H9 (cell line): Measurements from ENCODE around the gene FMNL1. TPM values are rescaled to one million over a fixed set of nuclear protein-coding genes. Genes with fewer than 3 reads are reported as not detected.
"Not testable (repeated sequence)": the region's sequence is repeated elsewhere in the genome, so short reads cannot be mapped to it uniquely, and the experiment has no call there.

Source experiments
- DNase-seq: peaks from one replicate; pipeline ENCODE4 v3.0.0-alpha.2; 2017
- H2AFZ ChIP-seq: one replicate; pipeline ENCODE4 v1.6.1; 2013; ENCODE audit warnings: mild to moderate bottlenecking, low read length, control low read depth, moderate library complexity
- H2AK5ac ChIP-seq: 2 replicates; pipeline ENCODE4 v1.6.1; 2013; ENCODE audit warnings: low read length, control low read depth, mixed read lengths; ENCODE audit not compliant: insufficient read length
- H2BK120ac ChIP-seq: one replicate; pipeline ENCODE4 v1.6.1; 2013; ENCODE audit warnings: low read depth, mild to moderate bottlenecking, low read length, control low read depth, inconsistent platforms; ENCODE audit not compliant: poor library complexity, severe bottlenecking
- H2BK12ac ChIP-seq: 2 replicates; pipeline ENCODE4 v1.6.1; 2013; ENCODE audit warnings: low read length, control low read depth, mixed read lengths, low read depth; ENCODE audit not compliant: insufficient read length
- H2BK15ac ChIP-seq: 2 replicates; pipeline ENCODE4 v1.6.1; 2013; ENCODE audit warnings: low read depth, low read length, control low read depth
- H2BK20ac ChIP-seq: one replicate; pipeline ENCODE4 v1.6.1; 2013; ENCODE audit warnings: low read depth, mild to moderate bottlenecking, low read length, control low read depth, inconsistent platforms; ENCODE audit not compliant: poor library complexity, severe bottlenecking
- H2BK5ac ChIP-seq: 2 replicates; pipeline ENCODE4 v1.6.1; 2013; ENCODE audit warnings: low read length, control low read depth, mixed read lengths; ENCODE audit not compliant: insufficient read length
- H3K14ac ChIP-seq: 2 replicates; pipeline ENCODE4 v1.6.1; 2013; ENCODE audit warnings: low read length, control low read depth; ENCODE audit not compliant: insufficient read depth
- H3K18ac ChIP-seq: 2 replicates; pipeline ENCODE4 v1.6.1; 2013; ENCODE audit warnings: low read depth, mild to moderate bottlenecking, mixed read lengths, low read length, control low read depth; ENCODE audit not compliant: insufficient read length
- H3K23ac ChIP-seq: 2 replicates; pipeline ENCODE4 v1.6.1; 2013; ENCODE audit warnings: low read length, control low read depth, mixed read lengths, low read depth; ENCODE audit not compliant: insufficient read length
- H3K23me2 ChIP-seq: 2 replicates; pipeline ENCODE4 v1.6.1; 2013; ENCODE audit warnings: low read depth, mild to moderate bottlenecking, mixed read lengths, low read length, control low read depth; ENCODE audit not compliant: insufficient read length, poor library complexity, severe bottlenecking
- H3K27ac ChIP-seq: 2 replicates; pipeline ENCODE4 v1.5.1; 2013; ENCODE audit warnings: low read length, control low read depth, mixed read lengths, low read depth; ENCODE audit not compliant: insufficient read length
- H3K27me3 ChIP-seq: 2 replicates; pipeline ENCODE4 v1.6.1; 2013; ENCODE audit warnings: low read length, control low read depth, inconsistent platforms; ENCODE audit not compliant: insufficient read depth
- H3K4ac ChIP-seq: 2 replicates; pipeline ENCODE4 v1.6.1; 2013; ENCODE audit warnings: low read depth, mild to moderate bottlenecking, control low read depth, inconsistent platforms, low read length, moderate library complexity
- H3K4me1 ChIP-seq: 2 replicates; pipeline ENCODE4 v1.6.1; 2013; ENCODE audit warnings: low read length, control low read depth, inconsistent platforms; ENCODE audit not compliant: insufficient read depth
- H3K4me2 ChIP-seq: 2 replicates; pipeline ENCODE4 v1.6.1; 2013; ENCODE audit warnings: low read length, control low read depth, mixed read lengths; ENCODE audit not compliant: insufficient read length, insufficient read depth
- H3K56ac ChIP-seq: 2 replicates; pipeline ENCODE4 v1.6.1; 2013; ENCODE audit warnings: low read depth, mild to moderate bottlenecking, mixed read lengths, low read length, control low read depth; ENCODE audit not compliant: insufficient read length
- H3K79me1 ChIP-seq: 2 replicates; pipeline ENCODE4 v1.6.1; 2013; ENCODE audit warnings: low read depth, mild to moderate bottlenecking, moderate library complexity, low read length, control low read depth, inconsistent platforms; ENCODE audit not compliant: insufficient read depth, poor library complexity, severe bottlenecking
- H3K79me2 ChIP-seq: 2 replicates; pipeline ENCODE4 v1.6.1; 2013; ENCODE audit warnings: low read length, control low read depth, inconsistent platforms; ENCODE audit not compliant: insufficient read depth
- H3K9ac ChIP-seq: 2 replicates; pipeline ENCODE4 v1.6.1; 2013; ENCODE audit warnings: low read length, control low read depth, mixed read lengths; ENCODE audit not compliant: insufficient read length; ENCODE audit errors: extremely low read depth
- H3K9me3 ChIP-seq: one replicate; pipeline ENCODE4 v1.6.1; 2013; ENCODE audit warnings: low read depth, low read length, inconsistent platforms; ENCODE audit not compliant: control insufficient read depth
- H3T11ph ChIP-seq: one replicate; pipeline ENCODE4 v1.6.1; 2013; ENCODE audit warnings: mild to moderate bottlenecking, low read length, control low read depth, inconsistent platforms
- H4K20me1 ChIP-seq: one replicate; pipeline ENCODE4 v1.6.1; 2013; ENCODE audit not compliant: control insufficient read depth, insufficient read length, insufficient read depth
- H4K5ac ChIP-seq: 2 replicates; pipeline ENCODE4 v1.6.1; 2013; ENCODE audit warnings: low read depth, mild to moderate bottlenecking, mixed read lengths, low read length, control low read depth; ENCODE audit not compliant: insufficient read length
- H4K8ac ChIP-seq: replicated peaks from 2 replicates; pipeline ENCODE4 v1.6.1; 2013; ENCODE audit warnings: low read length, control low read depth, mixed read lengths, low read depth; ENCODE audit not compliant: insufficient read length
- H4K91ac ChIP-seq: 2 replicates; pipeline ENCODE4 v1.6.1; 2013; ENCODE audit warnings: low read depth, mild to moderate bottlenecking, moderate library complexity, mixed read lengths, low read length, control low read depth; ENCODE audit not compliant: insufficient read length
- H3K27ac Mint-ChIP-seq, 3 experiments: 2 replicates in 2 of 3; 3 replicates in 1 of 3; pipeline ENCODE4 v1.8.0; 2020 to 2021; ENCODE audit warnings: mixed read lengths in 3 of 3, mild to moderate bottlenecking in 1 of 3, moderate library complexity in 1 of 3
- H3K27me3 Mint-ChIP-seq: 2 replicates; pipeline ENCODE4 v1.8.0; 2021; ENCODE audit warnings: low read depth, mild to moderate bottlenecking, moderate library complexity, mixed read lengths
- H3K36me3 Mint-ChIP-seq, 3 experiments: 2 replicates in 2 of 3; 3 replicates in 1 of 3; pipeline ENCODE4 v1.8.0; 2020 to 2021; ENCODE audit warnings: low read depth in 3 of 3, mixed read lengths in 3 of 3; ENCODE audit not compliant: insufficient read depth in 1 of 3
- H3K4me1 Mint-ChIP-seq, 2 experiments: 2 replicates each; pipeline ENCODE4 v1.8.0; 2020; ENCODE audit warnings: mixed read lengths in 2 of 2
- H3K4me3 Mint-ChIP-seq, 2 experiments: 2 replicates in 1 of 2; 3 replicates in 1 of 2; pipeline ENCODE4 v1.8.0; 2020 to 2021; ENCODE audit warnings: mild to moderate bottlenecking in 2 of 2, mixed read lengths in 2 of 2, moderate library complexity in 1 of 2
- H3K9me3 Mint-ChIP-seq, 2 experiments: 2 replicates in 1 of 2; 3 replicates in 1 of 2; pipeline ENCODE4 v1.8.0; 2020; ENCODE audit warnings: mild to moderate bottlenecking in 2 of 2, mixed read lengths in 2 of 2, moderate library complexity in 1 of 2
- CTCF ChIP-seq: fragments of 200-600 bp; sonication (generic); conservative IDR thresholded peaks from 3 replicates; pipeline ENCODE4 v1.8.0; 2021; ENCODE audit warnings: antibody characterized with exemption, mild to moderate bottlenecking
- WGBS: extraction: QIAGEN DNeasy Blood & Tissue Kit; methylation state at CpG from one replicate; pipeline ENCODE4 v1.1.7; 2013; ENCODE audit warnings: missing lambda C conversion rate, low lambda C conversion rate, mixed read lengths; ENCODE audit not compliant: insufficient read length; ENCODE audit errors: extremely low coverage; 5-methylcytosine and 5-hydroxymethylcytosine counted together
- total RNA-seq: library from RNA; stranded (reverse); gene quantifications from 2 replicates; pipeline ENCODE4 v1.2.1, GENCODE V29; 2021

Gene FMNL1
- total RNA-seq, 1 experiment from 2014 or later: 6.9 TPM

- Histone ChIP-seq H2BK120ac (no peak overlapping the region), H2AFZ (no peak overlapping the region), H4K20me1 (no peaks in the 10 kb centered on the region), H3K23ac (no peak overlapping the region), H3K4me2 (no peak overlapping the region), H2BK12ac (no peak overlapping the region), H3K56ac (no peak overlapping the region), H3K4ac (no peak overlapping the region), H3K79me1 (no peaks in the 10 kb centered on the region), H3K9me3 (no peaks in the 10 kb centered on the region), H3K18ac (no peak overlapping the region), H2BK20ac (no peak overlapping the region), H3T11ph (no peak overlapping the region), H3K23me2 (peaks cover 10% of the 10 kb centered on the region), H4K91ac (no peak overlapping the region), H4K8ac (no peak overlapping the region), H4K5ac (no peak overlapping the region), H2BK15ac (no peak overlapping the region), H3K27ac (no peak overlapping the region), H2BK5ac (no peak overlapping the region), H3K79me2 (no peaks in the 10 kb centered on the region), H3K9ac (no peak overlapping the region), H3K4me1 (peaks cover 4% of the 10 kb centered on the region; the same call in 1 of the 2 replicates), H3K27me3 (no peaks in the 10 kb centered on the region), H2AK5ac (no peak overlapping the region), H3K14ac (no peak overlapping the region)
- no CpG with 5 or more reads among the region's 7 CpGs for WGBS
- Mint-ChIP-seq H3K4me3 (no peak overlapping the region), H3K27me3 (peaks cover 8% of the 10 kb centered on the region), H3K27ac (no peak overlapping the region), H3K4me1 (peaks cover 21 to 28% of the 10 kb centered on the region in 2 experiments), H3K36me3 (peaks cover 9 to 15% (median 15%) of the 10 kb centered on the region in 3 experiments; a peak in 6 of 7 replicates), H3K9me3 (no peaks in the 10 kb centered on the region)
- TF ChIP-seq CTCF: no peak
- no peak for DNase-seq
Observed at GRCh38 chr17:45251931-45252330, 30.2 kb downstream of the FMNL1 start.

GRCh38 chr17:45253237-45253636 lies 31.6 kb downstream of the FMNL1 start:
- not testable (repeated sequence) for H3K9me3 Mint-ChIP-seq, H2BK20ac ChIP-seq, H3T11ph ChIP-seq, H3K9me3 ChIP-seq, H3K79me2 ChIP-seq, H3K27ac ChIP-seq, H3K56ac ChIP-seq, H3K18ac ChIP-seq, H4K20me1 ChIP-seq, H4K91ac ChIP-seq, H3K4ac ChIP-seq, H3K4me1 ChIP-seq, H3K9ac ChIP-seq, H3K23ac ChIP-seq, H2AK5ac ChIP-seq, H3K4me2 ChIP-seq, H2BK15ac ChIP-seq, H4K8ac ChIP-seq, H2BK12ac ChIP-seq, H3K79me1 ChIP-seq, H2BK120ac ChIP-seq, H3K14ac ChIP-seq, H2BK5ac ChIP-seq, H3K23me2 ChIP-seq, H4K5ac ChIP-seq, DNase-seq, H3K27me3 ChIP-seq, H2AFZ ChIP-seq, H3K4me3 Mint-ChIP-seq
- no CpG with 5 or more reads among the region's 7 CpGs for WGBS
- peaks cover 9 to 15% (median 15%) of the 10 kb centered on the region in 3 experiments; a peak in 6 of 7 replicates for H3K36me3 Mint-ChIP-seq
- H3K27ac Mint-ChIP-seq: peak overlapping the region in 1 of 3 experiments; percentile 91; a peak in 1 of 7 replicates
- peaks cover 33 to 41% of the 10 kb centered on the region in 2 experiments for H3K4me1 Mint-ChIP-seq
- peaks cover 11% of the 10 kb centered on the region for H3K27me3 Mint-ChIP-seq
